Stomach (tissue), 4 donors: ENCODE measurements around the gene PRRC2C.

Source experiments
- CTCF ChIP-seq, 7 experiments: fragments of 450-650 bp in 4 of 7; fragments of 200-600 bp in 3 of 7; sonication (generic) in 3 of 7; IDR thresholded peaks; one replicate each; pipeline ENCODE4 v1.5.1; 2016 to 2019; ENCODE audit warnings: antibody characterized with exemption in 7 of 7, control low read depth in 2 of 7, mild to moderate bottlenecking in 1 of 7
- EP300 ChIP-seq: sonication (generic); formaldehyde crosslinking; IDR thresholded peaks from one replicate; pipeline ENCODE4 v1.6.1; 2017; ENCODE audit warnings: antibody characterized with exemption
- POLR2A ChIP-seq, 4 donors: fragments of 450-650 bp; IDR thresholded peaks; one replicate each; pipeline ENCODE4 v1.6.1; 2016; ENCODE audit warnings: antibody characterized with exemption in 4 of 4, control low read depth in 2 of 4, mild to moderate bottlenecking in 1 of 4, moderate library complexity in 1 of 4
- POLR2AphosphoS5 ChIP-seq, 3 donors: sonication (generic); formaldehyde crosslinking; IDR thresholded peaks; one replicate each; pipeline ENCODE4 v1.6.1; 2016; ENCODE audit warnings: antibody characterized with exemption in 3 of 3

DNA sequence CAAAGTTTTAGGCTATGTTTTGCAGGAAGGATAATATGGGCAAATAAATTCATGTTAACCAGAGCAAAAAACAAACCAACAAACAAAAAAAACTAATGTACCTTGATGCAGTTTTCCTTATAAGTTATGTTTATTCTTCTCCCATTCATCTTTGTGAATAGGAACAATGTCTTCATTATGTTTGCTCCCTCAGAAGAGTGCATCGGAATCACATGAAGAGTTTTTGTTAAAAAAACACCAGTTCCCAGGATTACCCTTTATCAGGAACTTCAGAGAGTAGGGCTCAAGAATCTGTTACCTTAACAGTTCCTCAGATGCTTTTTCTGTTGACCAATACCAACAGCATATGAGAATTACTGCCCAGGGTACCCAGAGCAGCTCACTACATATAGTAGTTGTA is 14.6 kb upstream of the PRRC2C start:
- TF ChIP-seq CTCF (IDR thresholded peaks at IDR 0.05) (no peak), POLR2A (IDR thresholded peaks at IDR 0.05) (no peak), POLR2AphosphoS5 (IDR thresholded peaks at IDR 0.05) (no peak), EP300 (no peak)
